HepG2 (cell line): ENCODE measurements around the gene ARL5B. TPM values are rescaled to one million over a fixed set of nuclear protein-coding genes. Genes with fewer than 3 reads are reported as not detected.

Source experiments
- ATAD3A ChIP-seq: sonication (generic); formaldehyde crosslinking; IDR thresholded peaks from 2 replicates; pipeline ENCODE4 v1.4.0; 2020; ENCODE audit warnings: missing genetic modification reagents
- KLF13 ChIP-seq: sonication (generic); formaldehyde crosslinking; IDR thresholded peaks from 2 replicates; pipeline ENCODE4 v1.4.0; 2020; ENCODE audit warnings: mild to moderate bottlenecking, missing genetic modification reagents
- MAZ ChIP-seq, 2 experiments: sonication (generic) in 1 of 2; formaldehyde crosslinking in 1 of 2; IDR thresholded peaks; 2 replicates each; pipeline versions ENCODE4 v1.5.0 to v1.6.1; 2012 to 2020; ENCODE audit warnings: low read depth in 2 of 2, mild to moderate bottlenecking in 2 of 2, borderline replicate concordance in 1 of 2, improper control_type of control experiment in 1 of 2, low read length in 1 of 2, missing genetic modification reagents in 1 of 2, moderate library complexity in 1 of 2
- TFDP2 ChIP-seq: sonication (generic); formaldehyde crosslinking; IDR thresholded peaks from 2 replicates; pipeline ENCODE4 v1.4.0; 2020; ENCODE audit warnings: missing genetic modification reagents
- THAP11 ChIP-seq: IDR thresholded peaks from 2 replicates; pipeline ENCODE4 v1.6.1; 2016; ENCODE audit warnings: missing biosample characterization, missing genetic modification reagents
- USF2 ChIP-seq, 2 experiments: sonication (generic) in 1 of 2; formaldehyde crosslinking in 1 of 2; IDR thresholded peaks; 2 replicates each; pipeline versions ENCODE4 v1.5.1 to v1.6.1; 2011 to 2020; ENCODE audit warnings: borderline replicate concordance in 1 of 2, low read depth in 1 of 2, low read length in 1 of 2, mild to moderate bottlenecking in 1 of 2, missing genetic modification reagents in 1 of 2, moderate library complexity in 1 of 2
- ZNF7 ChIP-seq: IDR thresholded peaks from 2 replicates; pipeline ENCODE4 v1.6.1; 2016; ENCODE audit warnings: missing biosample characterization, missing genetic modification reagents
- polyA plus RNA-seq, 8 experiments: library from polyadenylated mRNA; depleted of rRNA in 3 of 8; stranded (reverse) in 7 of 8; unstranded in 1 of 8; fragments of >200 nt; fragmentation: Illumina TruSeq in 4 of 8; extraction: Trizol in 4 of 8; gene quantifications; 2 replicates each; pipeline versions ENCODE4 v1.2.1 to v1.2.3, GENCODE V29; 2011 to 2016; ENCODE audit warnings: low read depth in 4 of 8, missing spikeins in 1 of 8, mixed read lengths in 1 of 8; ENCODE audit not compliant: insufficient read depth in 1 of 8
- total RNA-seq, 5 experiments: library from RNA; depleted of rRNA; stranded (reverse); fragments of >200 nt; fragmentation: Illumina TruSeq; extraction: Trizol; gene quantifications; 2 replicates each; pipeline ENCODE4 v1.2.3, GENCODE V29; 2016; ENCODE audit warnings: low read depth in 1 of 5
- TF ChIP-seq, protein P1 (sequence below): sonication (generic); formaldehyde crosslinking; IDR thresholded peaks from 2 replicates; pipeline ENCODE4 v1.5.1; 2020; ENCODE audit warnings: mild to moderate bottlenecking, missing genetic modification reagents, moderate library complexity
- TF ChIP-seq, protein P2 (sequence below): sonication (generic); formaldehyde crosslinking; IDR thresholded peaks from 2 replicates; pipeline ENCODE4 v1.4.0; 2020; ENCODE audit warnings: missing genetic modification reagents

ARL5B gene
- total and polyA plus RNA-seq, 2 of the 13 experiments (the other 11 are each of a cell fraction or from before 2014, with no cell fraction given), result 26.6 to 32.7 TPM

- TF ChIP-seq USF2 (IDR thresholded peaks at IDR 0.05; ENCODE audit: low read depth, low read length) (no peak), USF2 (CRISPR knock-in tag; IDR thresholded peaks at IDR 0.05; ENCODE audit: borderline replicate concordance) (no peak), ZNF7 (CRISPR knock-in tag) (0 out of 2 replicates have a peak, but pooled peaks have one; percentile 1), THAP11 (peak; percentile 72; the same call in 1 of the 2 replicates), KLF13 (CRISPR knock-in tag) (no peak), ATAD3A (CRISPR knock-in tag) (no peak), MAZ (IDR thresholded peaks at IDR 0.05; ENCODE audit: borderline replicate concordance, low read depth, low read length) (no peak), MAZ (CRISPR knock-in tag; IDR thresholded peaks at IDR 0.05; ENCODE audit: low read depth) (no peak), TFDP2 (CRISPR knock-in tag) (no peak)
- TF ChIP-seq, protein P1, sequence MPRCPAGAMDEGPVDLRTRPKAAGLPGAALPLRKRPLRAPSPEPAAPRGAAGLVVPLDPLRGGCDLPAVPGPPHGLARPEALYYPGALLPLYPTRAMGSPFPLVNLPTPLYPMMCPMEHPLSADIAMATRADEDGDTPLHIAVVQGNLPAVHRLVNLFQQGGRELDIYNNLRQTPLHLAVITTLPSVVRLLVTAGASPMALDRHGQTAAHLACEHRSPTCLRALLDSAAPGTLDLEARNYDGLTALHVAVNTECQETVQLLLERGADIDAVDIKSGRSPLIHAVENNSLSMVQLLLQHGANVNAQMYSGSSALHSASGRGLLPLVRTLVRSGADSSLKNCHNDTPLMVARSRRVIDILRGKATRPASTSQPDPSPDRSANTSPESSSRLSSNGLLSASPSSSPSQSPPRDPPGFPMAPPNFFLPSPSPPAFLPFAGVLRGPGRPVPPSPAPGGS (CRISPR knock-in tag), result no peak
- TF ChIP-seq, protein P2, sequence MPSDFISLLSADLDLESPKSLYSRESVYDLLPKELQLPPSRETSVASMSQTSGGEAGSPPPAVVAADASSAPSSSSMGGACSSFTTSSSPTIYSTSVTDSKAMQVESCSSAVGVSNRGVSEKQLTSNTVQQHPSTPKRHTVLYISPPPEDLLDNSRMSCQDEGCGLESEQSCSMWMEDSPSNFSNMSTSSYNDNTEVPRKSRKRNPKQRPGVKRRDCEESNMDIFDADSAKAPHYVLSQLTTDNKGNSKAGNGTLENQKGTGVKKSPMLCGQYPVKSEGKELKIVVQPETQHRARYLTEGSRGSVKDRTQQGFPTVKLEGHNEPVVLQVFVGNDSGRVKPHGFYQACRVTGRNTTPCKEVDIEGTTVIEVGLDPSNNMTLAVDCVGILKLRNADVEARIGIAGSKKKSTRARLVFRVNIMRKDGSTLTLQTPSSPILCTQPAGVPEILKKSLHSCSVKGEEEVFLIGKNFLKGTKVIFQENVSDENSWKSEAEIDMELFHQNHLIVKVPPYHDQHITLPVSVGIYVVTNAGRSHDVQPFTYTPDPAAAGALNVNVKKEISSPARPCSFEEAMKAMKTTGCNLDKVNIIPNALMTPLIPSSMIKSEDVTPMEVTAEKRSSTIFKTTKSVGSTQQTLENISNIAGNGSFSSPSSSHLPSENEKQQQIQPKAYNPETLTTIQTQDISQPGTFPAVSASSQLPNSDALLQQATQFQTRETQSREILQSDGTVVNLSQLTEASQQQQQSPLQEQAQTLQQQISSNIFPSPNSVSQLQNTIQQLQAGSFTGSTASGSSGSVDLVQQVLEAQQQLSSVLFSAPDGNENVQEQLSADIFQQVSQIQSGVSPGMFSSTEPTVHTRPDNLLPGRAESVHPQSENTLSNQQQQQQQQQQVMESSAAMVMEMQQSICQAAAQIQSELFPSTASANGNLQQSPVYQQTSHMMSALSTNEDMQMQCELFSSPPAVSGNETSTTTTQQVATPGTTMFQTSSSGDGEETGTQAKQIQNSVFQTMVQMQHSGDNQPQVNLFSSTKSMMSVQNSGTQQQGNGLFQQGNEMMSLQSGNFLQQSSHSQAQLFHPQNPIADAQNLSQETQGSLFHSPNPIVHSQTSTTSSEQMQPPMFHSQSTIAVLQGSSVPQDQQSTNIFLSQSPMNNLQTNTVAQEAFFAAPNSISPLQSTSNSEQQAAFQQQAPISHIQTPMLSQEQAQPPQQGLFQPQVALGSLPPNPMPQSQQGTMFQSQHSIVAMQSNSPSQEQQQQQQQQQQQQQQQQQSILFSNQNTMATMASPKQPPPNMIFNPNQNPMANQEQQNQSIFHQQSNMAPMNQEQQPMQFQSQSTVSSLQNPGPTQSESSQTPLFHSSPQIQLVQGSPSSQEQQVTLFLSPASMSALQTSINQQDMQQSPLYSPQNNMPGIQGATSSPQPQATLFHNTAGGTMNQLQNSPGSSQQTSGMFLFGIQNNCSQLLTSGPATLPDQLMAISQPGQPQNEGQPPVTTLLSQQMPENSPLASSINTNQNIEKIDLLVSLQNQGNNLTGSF, result no peak
Measured at GRCh38 chr10:18610517-18610916, 48.7 kb upstream of the ARL5B start (continued).
